ENCODE data around the gene RNF151.

GRCh38 chr16:1966460-1966859, at the start of gene RNF151:
- no peak for TF ChIP-seq CTCF (IDR thresholded peaks at IDR 0.05)
- no peak for TF ChIP-seq EZH2 (IDR thresholded peaks at IDR 0.05; ENCODE audit: borderline replicate concordance, insufficient read depth, low read depth, low read length, poor library complexity, severe bottlenecking)

All from B cell (primary cell).